Kidney (tissue), 14 donors: ENCODE measurements around the gene CLN6. TPM values are rescaled to one million over a fixed set of nuclear protein-coding genes. Genes with fewer than 3 reads are reported as not detected.

ENCODE experiments used
- DNase-seq, 5 donors: peaks; one replicate each; pipeline ENCODE4 v3.0.0-alpha.2; 2013 to 2020
- FAIRE-seq: peaks from 2 replicates; lab custom pipeline; 2012; peaks lifted over from hg19 to GRCh38; lab: Jason Lieb, UNC
- H3K27ac ChIP-seq, 2 donors: one replicate each; pipeline ENCODE4 v1.7.0; 2013; ENCODE audit warnings: low read depth in 2 of 2, low read length in 2 of 2, inconsistent platforms in 1 of 2
- H3K27me3 ChIP-seq: one replicate; pipeline ENCODE4 v1.7.1; 2013; ENCODE audit warnings: low read length, inconsistent platforms; ENCODE audit not compliant: control insufficient read depth, insufficient read depth
- H3K36me3 ChIP-seq, 3 donors: one replicate each; pipeline versions ENCODE4 v1.7.0 to v1.7.1; 2013; ENCODE audit warnings: low read length in 3 of 3, control low read depth in 1 of 3, inconsistent platforms in 1 of 3; ENCODE audit not compliant: insufficient read depth in 3 of 3, control insufficient read depth in 2 of 3
- H3K4me1 ChIP-seq, 3 donors: one replicate each; pipeline versions ENCODE4 v1.7.0 to v1.7.1; 2013; ENCODE audit warnings: low read length in 3 of 3, inconsistent platforms in 1 of 3, low read depth in 1 of 3; ENCODE audit not compliant: control insufficient read depth in 2 of 3, insufficient read depth in 2 of 3
- H3K4me3 ChIP-seq, 3 donors: one replicate each; pipeline versions ENCODE4 v1.7.0 to v1.8.1; 2013; ENCODE audit warnings: low read length in 3 of 3, control low read depth in 1 of 3, inconsistent platforms in 1 of 3
- H3K9ac ChIP-seq, 3 donors: one replicate each; pipeline versions ENCODE4 v1.7.0 to v1.7.1; 2013; ENCODE audit warnings: low read length in 3 of 3, control low read depth in 1 of 3, inconsistent platforms in 1 of 3
- H3K9me3 ChIP-seq, 3 donors: one replicate each; pipeline versions ENCODE4 v1.7.0 to v1.7.1; 2013; ENCODE audit warnings: low read length in 3 of 3, control low read depth in 1 of 3, inconsistent platforms in 1 of 3; ENCODE audit not compliant: control insufficient read depth in 2 of 3, insufficient read depth in 1 of 3
- CTCF ChIP-seq: IDR thresholded peaks from 3 replicates; pipeline ENCODE4 v1.5.1; 2012; ENCODE audit warnings: mild to moderate bottlenecking, moderate library complexity, borderline replicate concordance; ENCODE audit not compliant: insufficient read depth; ENCODE audit errors: extremely low read depth
- intact Hi-C: fragments of 100-400 bp; cut with DNase I; formaldehyde crosslinking; loops from one replicate; pipeline ENCODE4 v1.11.1; 2022
- polyA plus RNA-seq: library from polyadenylated mRNA; stranded (reverse); fragments of 350-450 nt; fragmentation: Illumina TruSeq; extraction: RNeasy Lipid Tissue Mini Kit (QIAGEN cat#74804); gene quantifications from one replicate; pipeline ENCODE4 v1.2.3, GENCODE V29; 2014; ENCODE audit warnings: low read depth, low replicate concordance; ENCODE audit not compliant: insufficient read depth
- total RNA-seq: library from RNA; stranded (reverse); fragmentation: NEBNext Ultra II Directional; extraction: Animal tissue kit (Norgen Biotek cat#: 25700); gene quantifications from one replicate; pipeline ENCODE4 v1.2.1, GENCODE V29; 2021
- donor health status: control.
- donor health status: control.
- donor health status: control.
- donor health status: control.
- donor health status: control.
- donor health status: DM: yes; HTN: yes; CAD: no.
- donor health status: Normal renal cell carcinoma (clear cell type).

CLN6 gene
- total and polyA plus RNA-seq, 2 donors from 2014 or later: 30.8 to 36.6 TPM

GRCh38 chr15:68210821-68211655 is 18.5 kb downstream of the CLN6 start:
- peak in 3 of 5 donors; percentile 67 to 82 (median 80) for DNase-seq
- H3K27ac ChIP-seq: no peak overlapping the region
- intact Hi-C loops: no loop called here

GRCh38 chr15:68210409-68210756 is 19.1 kb downstream of the CLN6 start:
- intact Hi-C loops: no loop called here
- Histone ChIP-seq H3K4me1 (peaks cover 0 to 9% (median 7%) of the 10 kb centered on the region in 3 donors), H3K9me3 (no peaks in the 10 kb centered on the region), H3K27ac (no peak overlapping the region), H3K27me3 (no peaks in the 10 kb centered on the region), H3K4me3 (no peak overlapping the region), H3K36me3 (no peaks in the 10 kb centered on the region), H3K9ac (no peak overlapping the region)
- TF ChIP-seq CTCF: no peak
- FAIRE-seq (no peak), DNase-seq (no peak)

More at GRCh38 chr15:68210821-68211655, 18.5 kb downstream of the CLN6 start:
- H3K4me1 ChIP-seq: peaks cover 0 to 3% (median 2%) of the 10 kb centered on the region in 3 donors
- TF ChIP-seq CTCF: peak; percentile 72
- no peak overlapping the region for H3K9ac ChIP-seq
- H3K36me3 ChIP-seq: no peaks in the 10 kb centered on the region
- H3K9me3 ChIP-seq: no peaks in the 10 kb centered on the region
- H3K27me3 ChIP-seq: no peaks in the 10 kb centered on the region
- FAIRE-seq: no peak
- H3K4me3 ChIP-seq: no peak overlapping the region

GRCh38 chr15:68209735-68210408 is 19.7 kb downstream of the CLN6 start:
- H3K9me3 ChIP-seq: no peaks in the 10 kb centered on the region
- intact Hi-C loops: no loop called here
- no peaks in the 10 kb centered on the region for H3K36me3 ChIP-seq
- no peak overlapping the region for H3K4me3 ChIP-seq
- H3K4me1 ChIP-seq: peaks cover 0 to 9% (median 7%) of the 10 kb centered on the region in 3 donors
- no peaks in the 10 kb centered on the region for H3K27me3 ChIP-seq
- TF ChIP-seq CTCF: no peak
- DNase-seq: peak in 1 of 5 donors; percentile 36
- no peak overlapping the region for H3K27ac ChIP-seq
- no peak for FAIRE-seq
- no peak overlapping the region for H3K9ac ChIP-seq
